ENCODE results near the gene DDX1.

The DDX1 gene

DNA sequence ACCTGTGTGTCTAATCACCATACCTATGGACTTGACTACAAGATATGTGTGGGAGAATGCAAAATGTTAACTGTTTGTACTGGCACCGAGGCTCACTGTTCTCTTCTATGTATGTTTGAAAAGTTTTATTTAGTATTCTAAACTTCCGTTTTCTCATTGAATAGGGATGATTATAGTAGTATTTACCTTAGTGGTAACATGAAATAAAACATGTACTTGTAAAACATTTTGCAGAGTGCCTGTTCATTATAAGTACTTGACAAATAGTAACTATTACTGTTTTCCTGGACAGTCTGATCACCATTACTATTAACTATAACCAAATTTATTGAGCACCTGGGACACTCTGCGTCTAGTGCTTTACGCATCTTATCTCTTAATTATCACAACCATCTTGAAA lies 24.8 kb downstream of the DDX1 start:
- TF ChIP-seq, protein P1, sequence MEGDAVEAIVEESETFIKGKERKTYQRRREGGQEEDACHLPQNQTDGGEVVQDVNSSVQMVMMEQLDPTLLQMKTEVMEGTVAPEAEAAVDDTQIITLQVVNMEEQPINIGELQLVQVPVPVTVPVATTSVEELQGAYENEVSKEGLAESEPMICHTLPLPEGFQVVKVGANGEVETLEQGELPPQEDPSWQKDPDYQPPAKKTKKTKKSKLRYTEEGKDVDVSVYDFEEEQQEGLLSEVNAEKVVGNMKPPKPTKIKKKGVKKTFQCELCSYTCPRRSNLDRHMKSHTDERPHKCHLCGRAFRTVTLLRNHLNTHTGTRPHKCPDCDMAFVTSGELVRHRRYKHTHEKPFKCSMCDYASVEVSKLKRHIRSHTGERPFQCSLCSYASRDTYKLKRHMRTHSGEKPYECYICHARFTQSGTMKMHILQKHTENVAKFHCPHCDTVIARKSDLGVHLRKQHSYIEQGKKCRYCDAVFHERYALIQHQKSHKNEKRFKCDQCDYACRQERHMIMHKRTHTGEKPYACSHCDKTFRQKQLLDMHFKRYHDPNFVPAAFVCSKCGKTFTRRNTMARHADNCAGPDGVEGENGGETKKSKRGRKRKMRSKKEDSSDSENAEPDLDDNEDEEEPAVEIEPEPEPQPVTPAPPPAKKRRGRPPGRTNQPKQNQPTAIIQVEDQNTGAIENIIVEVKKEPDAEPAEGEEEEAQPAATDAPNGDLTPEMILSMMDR (IDR thresholded peaks at IDR 0.05; ENCODE audit: insufficient read depth, low read length, poor library complexity, severe bottlenecking), result no peak
- TF ChIP-seq EZH2phosphoT487 (conservative IDR thresholded peaks at IDR 0.05; ENCODE audit: low read length), result no peak
- H3K9me2 ChIP-seq (replicated peaks; ENCODE audit: insufficient read depth, low read length), result no peaks in the 10 kb centered on the region
- no peak overlapping the region for H3K27ac ChIP-seq (ENCODE audit: low read depth, low read length)
- H3K4me3 ChIP-seq (ENCODE audit: insufficient read depth, low read length, poor library complexity, severe bottlenecking), result no peak overlapping the region
- no peak overlapping the region for H2AFZ ChIP-seq (ENCODE audit: low read depth, low read length, severe bottlenecking)
- no peaks in the 10 kb centered on the region for H3K79me2 ChIP-seq (ENCODE audit: insufficient read depth, low read length)
- H3K4me2 ChIP-seq (ENCODE audit: low read depth, low read length, poor library complexity, severe bottlenecking), result no peak overlapping the region
- H3K27me3 ChIP-seq (ENCODE audit: low read length), result no peaks in the 10 kb centered on the region
- H3F3A ChIP-seq (ENCODE audit: insufficient read depth), result no peaks in the 10 kb centered on the region
- no peaks in the 10 kb centered on the region for H4K20me1 ChIP-seq (ENCODE audit: low read depth, low read length)
- no peak overlapping the region for H3K9ac ChIP-seq (ENCODE audit: low read length)
- H3K9me3 ChIP-seq (ENCODE audit: insufficient read depth, low read length), result no peaks in the 10 kb centered on the region
- peaks cover 21% of the 10 kb centered on the region; the same call in 1 of the 2 replicates for H3K36me3 ChIP-seq (ENCODE audit: low read length)

- H4K20me1 ChIP-seq (ENCODE audit: low read depth, low read length), result no peaks in the 10 kb centered on the region
- TF ChIP-seq, protein P1 (IDR thresholded peaks at IDR 0.05; ENCODE audit: insufficient read depth, low read length, poor library complexity, severe bottlenecking), result no peak
- no peak for TF ChIP-seq EZH2phosphoT487 (conservative IDR thresholded peaks at IDR 0.05; ENCODE audit: low read length)
- no peaks in the 10 kb centered on the region for H3K9me2 ChIP-seq (replicated peaks; ENCODE audit: insufficient read depth, low read length)
- H3K36me3 ChIP-seq (ENCODE audit: low read length), result peaks cover 27% of the 10 kb centered on the region; the same call in 1 of the 2 replicates
- H3K4me2 ChIP-seq (ENCODE audit: low read depth, low read length, poor library complexity, severe bottlenecking), result no peak overlapping the region
- no peaks in the 10 kb centered on the region for H3K9me3 ChIP-seq (ENCODE audit: insufficient read depth, low read length)
- no peaks in the 10 kb centered on the region for H3K79me2 ChIP-seq (ENCODE audit: insufficient read depth, low read length)
- no peak overlapping the region for H2AFZ ChIP-seq (ENCODE audit: low read depth, low read length, severe bottlenecking)
- no peak overlapping the region for H3K4me3 ChIP-seq (ENCODE audit: insufficient read depth, low read length, poor library complexity, severe bottlenecking)
- no peaks in the 10 kb centered on the region for H3F3A ChIP-seq (ENCODE audit: insufficient read depth)
- no peak overlapping the region for H3K9ac ChIP-seq (ENCODE audit: low read length)
- no peaks in the 10 kb centered on the region for H3K27me3 ChIP-seq (ENCODE audit: low read length)
- no peak overlapping the region for H3K27ac ChIP-seq (ENCODE audit: low read depth, low read length)
These were observed 25.4 kb downstream of the DDX1 start for GRCh38 chr2:15616850-15617777.

- no peak overlapping the region for H3K27ac ChIP-seq (ENCODE audit: low read depth, low read length)
- H3K4me2 ChIP-seq (ENCODE audit: low read depth, low read length, poor library complexity, severe bottlenecking), result no peak overlapping the region
- H4K20me1 ChIP-seq (ENCODE audit: low read depth, low read length), result no peaks in the 10 kb centered on the region
- H3K27me3 ChIP-seq (ENCODE audit: low read length), result no peaks in the 10 kb centered on the region
- no peaks in the 10 kb centered on the region for H3K79me2 ChIP-seq (ENCODE audit: insufficient read depth, low read length)
- no peak overlapping the region for H3K9ac ChIP-seq (ENCODE audit: low read length)
- H3K9me3 ChIP-seq (ENCODE audit: insufficient read depth, low read length), result no peaks in the 10 kb centered on the region
- no peak overlapping the region for H3K4me3 ChIP-seq (ENCODE audit: insufficient read depth, low read length, poor library complexity, severe bottlenecking)
- TF ChIP-seq EZH2phosphoT487 (conservative IDR thresholded peaks at IDR 0.05; ENCODE audit: low read length), result no peak
- TF ChIP-seq, protein P1 (IDR thresholded peaks at IDR 0.05; ENCODE audit: insufficient read depth, low read length, poor library complexity, severe bottlenecking), result no peak
- H3K9me2 ChIP-seq (replicated peaks; ENCODE audit: insufficient read depth, low read length), result no peaks in the 10 kb centered on the region
- H3K36me3 ChIP-seq (ENCODE audit: low read length), result peaks cover 35% of the 10 kb centered on the region
- no peaks in the 10 kb centered on the region for H3F3A ChIP-seq (ENCODE audit: insufficient read depth)
- no peak overlapping the region for H2AFZ ChIP-seq (ENCODE audit: low read depth, low read length, severe bottlenecking)
These were observed 26.2 kb downstream of the DDX1 start for GRCh38 chr2:15617778-15618448.
